ENCODE results near the gene SCARB1.

The SCARB1 gene

DNA sequence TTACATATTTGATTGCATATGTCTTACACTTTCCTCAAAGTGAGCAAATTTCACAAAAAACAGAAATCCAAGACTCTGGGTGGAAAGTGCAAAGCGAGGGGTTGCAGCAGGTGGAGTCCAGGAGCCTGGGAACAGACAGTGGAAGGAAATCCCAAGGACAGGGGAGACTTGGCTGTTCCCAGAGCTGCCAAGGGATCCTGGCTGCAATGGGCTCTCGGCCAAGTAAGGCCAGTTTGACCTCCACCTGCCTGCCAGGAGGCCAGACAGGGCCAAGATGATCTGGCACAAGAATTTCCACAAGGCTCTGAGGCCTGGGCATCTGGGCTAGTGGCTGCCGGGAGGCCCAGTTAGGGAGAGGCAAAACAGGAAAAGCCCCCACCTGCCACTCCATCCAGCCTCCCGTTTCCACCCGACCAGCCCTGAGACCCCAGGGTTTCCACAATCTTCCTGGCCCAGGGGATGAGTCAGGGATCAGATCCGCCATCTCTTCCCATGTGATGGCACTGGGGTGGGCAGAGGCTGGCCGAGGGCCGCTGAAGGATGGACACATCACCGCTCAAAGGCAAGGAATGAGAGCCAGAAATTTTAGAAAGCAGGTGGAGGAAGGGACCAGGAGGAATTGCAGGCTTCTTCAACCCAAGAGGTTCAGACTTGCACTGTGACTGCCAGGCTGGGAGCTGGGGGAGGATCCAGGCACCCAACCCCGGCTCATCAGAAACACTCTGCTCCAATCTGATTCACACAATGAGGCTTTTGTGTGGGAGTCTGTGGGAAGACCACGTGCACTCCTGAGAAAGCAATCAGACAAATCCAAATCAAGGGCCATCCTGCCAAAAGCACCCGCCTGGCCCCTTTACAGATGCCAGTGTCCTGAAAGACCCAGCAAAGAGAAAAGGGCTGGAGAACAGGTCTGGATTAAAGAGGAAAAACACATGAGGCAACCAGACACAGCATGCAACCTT, 16.3 kb downstream of the SCARB1 start:
- no peak overlapping the region for H3K4me3 ChIP-seq (ENCODE audit: control insufficient read depth, low read depth, low read length)
- TF ChIP-seq, protein P1, sequence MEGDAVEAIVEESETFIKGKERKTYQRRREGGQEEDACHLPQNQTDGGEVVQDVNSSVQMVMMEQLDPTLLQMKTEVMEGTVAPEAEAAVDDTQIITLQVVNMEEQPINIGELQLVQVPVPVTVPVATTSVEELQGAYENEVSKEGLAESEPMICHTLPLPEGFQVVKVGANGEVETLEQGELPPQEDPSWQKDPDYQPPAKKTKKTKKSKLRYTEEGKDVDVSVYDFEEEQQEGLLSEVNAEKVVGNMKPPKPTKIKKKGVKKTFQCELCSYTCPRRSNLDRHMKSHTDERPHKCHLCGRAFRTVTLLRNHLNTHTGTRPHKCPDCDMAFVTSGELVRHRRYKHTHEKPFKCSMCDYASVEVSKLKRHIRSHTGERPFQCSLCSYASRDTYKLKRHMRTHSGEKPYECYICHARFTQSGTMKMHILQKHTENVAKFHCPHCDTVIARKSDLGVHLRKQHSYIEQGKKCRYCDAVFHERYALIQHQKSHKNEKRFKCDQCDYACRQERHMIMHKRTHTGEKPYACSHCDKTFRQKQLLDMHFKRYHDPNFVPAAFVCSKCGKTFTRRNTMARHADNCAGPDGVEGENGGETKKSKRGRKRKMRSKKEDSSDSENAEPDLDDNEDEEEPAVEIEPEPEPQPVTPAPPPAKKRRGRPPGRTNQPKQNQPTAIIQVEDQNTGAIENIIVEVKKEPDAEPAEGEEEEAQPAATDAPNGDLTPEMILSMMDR (conservative IDR thresholded peaks at IDR 0.05; ENCODE audit: control insufficient read depth, insufficient read depth, low read depth, low read length), result no peak
- DNase-seq (ENCODE audit: low read depth), result peak; percentile 49

DNA sequence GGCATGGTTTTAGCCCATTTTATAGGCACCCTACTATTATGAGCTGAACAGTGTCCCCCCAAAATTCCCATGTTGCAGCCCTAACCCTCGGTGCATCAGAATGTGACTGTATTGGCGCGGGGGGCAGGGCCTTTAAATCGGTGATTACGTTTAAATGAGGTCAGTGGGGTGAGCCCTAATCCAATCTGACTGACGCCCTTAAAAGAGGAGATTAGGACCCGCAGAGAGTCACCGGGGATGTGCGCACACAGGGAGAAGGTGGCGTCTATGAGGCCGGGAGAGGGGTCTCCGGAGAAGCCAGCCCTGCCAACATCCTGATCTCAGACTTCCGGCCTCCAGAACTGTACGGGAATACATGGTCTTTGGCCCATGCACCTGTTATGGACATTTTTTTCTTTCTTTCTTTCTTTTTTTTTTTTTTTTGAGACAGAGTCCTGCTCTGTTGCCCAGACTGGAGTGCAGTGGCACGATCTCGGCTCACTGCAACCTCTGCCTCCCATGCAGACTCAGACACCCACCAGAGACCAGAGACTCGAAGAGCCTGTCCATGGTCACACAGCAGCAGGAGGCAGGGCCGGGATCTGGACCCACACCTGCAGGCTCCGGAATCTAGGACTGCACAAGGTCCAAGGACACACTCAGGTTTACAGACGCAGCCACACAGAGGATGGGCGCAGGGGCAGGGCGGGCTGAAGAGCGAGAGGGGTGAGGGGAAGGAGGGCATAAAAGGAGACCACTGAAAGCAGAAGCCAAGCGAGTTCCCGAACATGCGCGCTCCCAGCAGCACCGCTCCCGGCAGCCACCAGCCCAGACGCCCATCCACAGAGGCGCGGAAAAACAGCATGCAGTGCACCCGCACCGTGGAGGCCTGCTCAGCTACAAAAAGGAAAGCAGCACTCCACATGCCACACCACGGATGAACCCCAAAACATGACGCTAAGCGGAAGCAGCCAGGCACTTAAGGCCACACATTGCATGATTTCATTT, 19.0 kb downstream of the SCARB1 start:
- H3K4me3 ChIP-seq (ENCODE audit: control insufficient read depth, low read depth, low read length), result no peak overlapping the region
- TF ChIP-seq, protein P1 (conservative IDR thresholded peaks at IDR 0.05; ENCODE audit: control insufficient read depth, insufficient read depth, low read depth, low read length), result no peak
- no peak for DNase-seq (ENCODE audit: low read depth)

DNA sequence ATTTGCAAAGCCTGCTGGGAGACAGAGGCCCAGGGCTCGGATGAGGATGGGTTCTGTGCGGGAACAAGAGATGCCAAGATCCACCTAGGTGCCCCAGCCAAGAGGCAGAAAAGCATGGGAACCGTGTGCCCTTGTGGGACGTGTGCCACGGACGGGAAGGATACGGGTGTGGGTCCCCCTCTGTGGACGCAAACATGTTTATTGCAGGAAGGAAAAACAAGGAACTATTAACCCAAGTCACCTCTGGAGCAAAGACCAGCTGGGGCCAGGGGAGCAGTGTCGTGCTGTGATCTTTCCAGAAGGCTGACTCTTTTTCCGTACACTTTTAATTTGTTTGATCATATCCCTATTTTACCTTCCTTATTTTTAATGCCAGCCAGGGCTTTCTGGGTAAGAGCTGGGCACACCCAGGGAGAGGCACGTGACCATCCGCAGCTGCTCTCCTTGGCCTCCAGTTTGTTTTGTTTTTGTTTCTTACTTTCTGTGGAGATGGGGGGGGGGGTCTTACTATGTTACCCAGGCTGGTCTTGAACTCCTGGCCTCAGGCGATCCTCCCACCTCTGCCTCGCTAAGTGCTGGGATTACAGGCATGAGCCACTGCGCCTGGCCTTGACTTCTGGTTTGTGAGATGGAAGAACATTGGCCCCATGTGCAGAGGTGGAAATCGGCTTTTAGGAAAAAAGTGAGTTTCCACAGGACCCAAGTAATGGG, 20.7 kb downstream of the SCARB1 start:
- no peak overlapping the region for H3K4me3 ChIP-seq (ENCODE audit: control insufficient read depth, low read depth, low read length)
- TF ChIP-seq, protein P1 (conservative IDR thresholded peaks at IDR 0.05; ENCODE audit: control insufficient read depth, insufficient read depth, low read depth, low read length), result no peak
- no peak for DNase-seq (ENCODE audit: low read depth)

DNA sequence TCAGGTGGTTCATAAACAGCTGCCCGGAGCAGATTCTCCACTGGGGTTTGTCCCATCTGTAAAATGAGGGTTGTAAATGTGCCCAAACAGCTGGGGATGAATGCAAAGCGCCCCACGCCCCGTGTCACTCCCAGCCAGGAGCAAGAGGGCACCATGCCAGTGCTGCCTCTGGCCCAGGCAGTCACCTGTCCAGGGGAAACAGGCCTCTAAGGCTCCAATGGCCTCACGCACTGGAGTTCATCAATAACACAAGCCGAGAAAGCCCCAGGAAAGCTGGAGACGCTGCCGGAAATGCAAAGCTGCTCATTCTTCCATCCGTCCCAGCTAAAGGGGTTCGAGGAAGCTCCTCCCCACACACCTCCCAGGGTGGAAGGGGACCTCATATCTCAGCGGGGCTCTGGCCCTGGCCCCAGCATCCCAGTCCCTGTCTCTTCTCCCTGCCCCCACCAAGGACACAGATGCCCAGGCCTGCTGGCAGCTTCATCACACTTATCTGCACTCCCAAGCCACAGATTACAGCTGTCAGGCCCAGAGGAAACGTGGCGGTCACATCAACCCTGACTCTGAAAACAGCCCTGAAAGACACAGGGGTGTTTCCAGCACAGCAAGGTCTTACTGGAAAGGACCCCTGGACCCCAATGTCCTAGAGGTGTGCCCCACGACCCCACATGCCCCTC, 21.5 kb downstream of the SCARB1 start:
- TF ChIP-seq, protein P1 (conservative IDR thresholded peaks at IDR 0.05; ENCODE audit: control insufficient read depth, insufficient read depth, low read depth, low read length), result no peak
- no peak overlapping the region for H3K4me3 ChIP-seq (ENCODE audit: control insufficient read depth, low read depth, low read length)
- DNase-seq (ENCODE audit: low read depth), result no peak

DNA sequence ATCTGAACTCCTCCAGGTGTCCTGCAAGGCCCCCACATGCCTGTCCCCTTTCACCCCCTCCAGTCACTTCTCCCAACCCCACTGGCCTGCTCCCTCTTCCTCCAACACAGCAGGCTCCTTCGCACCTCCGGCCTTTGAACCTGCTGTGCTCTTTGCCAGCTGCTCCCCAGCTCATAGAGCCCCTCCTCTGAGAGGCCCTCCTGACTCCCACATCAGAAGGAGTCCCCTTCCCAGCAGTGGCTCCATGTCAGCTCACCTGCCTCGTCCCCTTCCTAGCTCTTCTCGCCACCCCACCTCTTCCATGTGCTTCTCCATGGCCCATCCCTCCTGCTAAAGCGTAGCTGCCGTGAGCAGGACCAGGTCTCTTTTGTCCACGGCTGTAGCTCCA, 22.1 kb downstream of the SCARB1 start:
- H3K4me3 ChIP-seq (ENCODE audit: control insufficient read depth, low read depth, low read length), result no peak overlapping the region
- no peak for DNase-seq (ENCODE audit: low read depth)
- TF ChIP-seq, protein P1 (conservative IDR thresholded peaks at IDR 0.05; ENCODE audit: control insufficient read depth, insufficient read depth, low read depth, low read length), result no peak

All from fibroblast of mammary gland (primary cell).